HEK293 (cell line): ENCODE data around the gene VRK1.

Experiments used
- CTCF ChIP-seq: fragments of 450-650 bp; formaldehyde crosslinking; IDR thresholded peaks from 2 replicates; pipeline ENCODE4 v1.5.1; 2016; ENCODE audit warnings: missing biosample characterization, missing genetic modification characterization
- EGR2 ChIP-seq: fragments of 450-650 bp; formaldehyde crosslinking; IDR thresholded peaks from 2 replicates; pipeline ENCODE4 v1.5.1; 2016; ENCODE audit warnings: low read depth, missing biosample characterization, missing genetic modification characterization
- MEIS1 ChIP-seq: sonication (generic); formaldehyde crosslinking; IDR thresholded peaks from 2 replicates; pipeline ENCODE4 v1.8.1; 2022; ENCODE audit warnings: missing genetic modification reagents, mild to moderate bottlenecking, borderline replicate concordance
- ZNF133 ChIP-seq: fragments of 450-650 bp; formaldehyde crosslinking; IDR thresholded peaks from 2 replicates; pipeline ENCODE4 v1.5.1; 2016; ENCODE audit warnings: missing biosample characterization, missing genetic modification characterization
- ZNF76 ChIP-seq: fragments of 450-650 bp; formaldehyde crosslinking; IDR thresholded peaks from 2 replicates; pipeline ENCODE4; 2016; ENCODE audit warnings: low read depth, missing biosample characterization, missing genetic modification characterization, borderline replicate concordance

GRCh38 chr14:96843137-96843536 is 46.0 kb downstream of the VRK1 start:
- TF ChIP-seq EGR2 (tag by site-specific recombination) (no peak), MEIS1 (no peak), ZNF76 (tag by site-specific recombination) (no peak), ZNF133 (tag by site-specific recombination) (no peak), CTCF (no peak)
